ENCODE data around the gene KCNIP1.

The KCNIP1 gene

DNA sequence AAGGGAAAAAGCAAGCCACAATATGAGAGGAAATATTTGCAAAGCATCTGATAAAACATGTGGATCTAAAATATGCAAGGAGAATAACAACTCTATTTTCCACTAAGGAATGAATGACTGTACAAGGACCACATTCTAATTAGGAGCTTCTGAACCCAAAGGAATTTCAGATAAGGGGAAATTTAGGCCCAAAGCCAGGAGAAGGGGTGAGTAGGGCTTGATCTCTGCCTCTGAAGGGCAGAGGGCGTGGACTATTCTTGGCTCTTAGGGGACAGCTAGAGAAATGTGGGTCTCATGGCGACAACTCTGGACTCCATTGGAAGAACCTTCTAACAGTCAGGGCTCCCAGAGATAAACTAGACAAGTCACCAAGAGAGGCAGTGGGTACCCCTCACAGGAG lies 147.0 kb downstream of the KCNIP1 start:
- in situ Hi-C loops (cut with MboI; ENCODE audit: low pct_unique_long_range_greater_than_20kb, low sequenced_read_pairs), result no loop called here
- no peak for DNase-seq

DNA sequence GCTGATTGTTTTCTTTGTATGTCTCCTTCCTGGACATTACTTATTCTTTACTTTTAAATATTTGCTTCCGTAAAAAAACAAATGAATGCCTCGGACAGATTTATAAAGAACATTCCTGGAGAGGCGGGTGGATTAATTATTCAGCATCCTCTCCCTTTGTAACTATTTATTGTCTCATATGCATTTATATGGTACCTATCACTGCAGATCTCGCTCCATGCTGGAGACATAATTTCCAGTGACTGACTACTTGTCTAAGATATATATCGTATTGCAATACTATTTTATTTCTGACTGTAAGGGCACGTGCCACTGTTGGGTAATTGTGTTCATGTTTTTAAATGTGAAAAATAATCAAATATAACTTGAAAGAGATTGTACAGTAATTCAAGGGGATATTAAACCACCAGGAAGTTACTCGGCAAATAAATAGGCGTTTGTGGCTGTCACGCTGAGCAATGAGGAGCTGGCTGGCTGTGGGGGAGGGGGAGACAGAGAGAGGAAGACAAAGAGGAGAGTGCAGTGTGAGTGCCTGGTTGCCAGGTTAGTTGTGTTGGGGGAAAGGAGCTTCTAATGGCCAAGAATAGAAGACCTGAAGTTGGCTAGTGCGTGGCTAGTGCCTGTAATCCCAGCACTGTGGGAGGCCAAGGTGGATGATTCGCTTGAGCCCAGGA lies 147.9 kb downstream of the KCNIP1 start:
- no peak for DNase-seq
- in situ Hi-C loops (cut with MboI; ENCODE audit: low pct_unique_long_range_greater_than_20kb, low sequenced_read_pairs), result no loop called here

DNA sequence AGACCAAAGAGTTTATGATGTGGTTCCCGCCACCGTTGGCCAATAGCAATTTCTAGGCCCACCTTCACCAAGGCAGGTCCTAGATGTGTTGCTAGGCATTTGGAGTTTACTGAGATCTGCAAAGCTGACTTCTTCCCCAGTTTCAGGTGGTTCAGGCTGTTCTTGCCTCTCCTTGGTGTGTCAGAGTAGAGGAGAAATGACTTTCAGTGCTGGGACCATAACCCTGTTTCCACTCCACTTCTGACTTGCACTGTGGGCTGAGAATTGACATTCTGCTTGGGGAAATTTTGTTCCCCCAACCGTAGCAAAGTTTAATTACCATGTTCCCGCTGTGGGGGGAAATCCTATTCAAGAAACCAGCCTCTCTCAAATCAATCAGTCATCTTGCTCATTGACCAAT lies 151.7 kb downstream of the KCNIP1 start:
- DNase-seq, result no peak
- in situ Hi-C loops (cut with MboI; ENCODE audit: low pct_unique_long_range_greater_than_20kb, low sequenced_read_pairs), result no loop called here

DNA sequence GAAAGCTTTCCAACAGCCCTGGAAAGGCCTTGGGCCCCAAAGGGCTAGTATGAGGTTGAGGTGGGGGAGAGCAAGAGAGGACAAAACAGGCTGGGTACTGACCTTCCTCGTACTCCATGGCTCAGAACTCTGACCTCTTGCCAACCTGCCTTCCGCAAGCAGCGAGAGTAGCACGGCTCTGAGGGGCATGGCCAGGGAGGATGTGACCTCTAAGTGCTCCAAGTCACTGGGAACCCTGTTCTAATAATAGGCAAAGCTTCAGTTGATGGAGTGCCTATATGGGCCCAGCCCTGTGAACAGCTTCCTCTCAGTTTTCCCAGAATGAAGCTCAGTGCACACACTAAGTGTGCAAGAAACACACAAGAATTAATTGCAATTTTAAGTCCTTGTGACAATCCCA lies 152.1 kb downstream of the KCNIP1 start:
- DNase-seq, result no peak
- in situ Hi-C loops (cut with MboI; ENCODE audit: low pct_unique_long_range_greater_than_20kb, low sequenced_read_pairs), result no loop called here

DNA sequence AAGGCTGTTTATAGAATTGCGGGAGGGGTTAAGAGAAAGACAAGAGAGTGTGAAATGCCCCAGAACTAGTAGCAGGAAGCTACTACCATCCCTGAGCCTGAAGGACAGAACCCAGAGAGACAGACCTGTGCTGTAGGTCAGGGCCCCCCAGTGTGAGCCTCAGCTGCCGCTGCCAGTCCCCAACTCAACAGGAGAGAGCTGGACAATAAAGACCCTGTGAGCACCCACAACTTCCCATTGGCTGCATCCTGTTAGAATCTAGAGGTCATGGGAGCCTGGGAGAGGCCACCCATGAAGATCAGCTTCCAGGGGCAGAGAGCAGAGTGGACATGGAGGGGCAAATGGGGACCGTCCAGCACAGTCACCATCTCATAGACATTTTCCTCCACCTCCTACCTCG lies 152.5 kb downstream of the KCNIP1 start:
- in situ Hi-C loops (cut with MboI; ENCODE audit: low pct_unique_long_range_greater_than_20kb, low sequenced_read_pairs), result no loop called here
- DNase-seq, result no peak

DNA sequence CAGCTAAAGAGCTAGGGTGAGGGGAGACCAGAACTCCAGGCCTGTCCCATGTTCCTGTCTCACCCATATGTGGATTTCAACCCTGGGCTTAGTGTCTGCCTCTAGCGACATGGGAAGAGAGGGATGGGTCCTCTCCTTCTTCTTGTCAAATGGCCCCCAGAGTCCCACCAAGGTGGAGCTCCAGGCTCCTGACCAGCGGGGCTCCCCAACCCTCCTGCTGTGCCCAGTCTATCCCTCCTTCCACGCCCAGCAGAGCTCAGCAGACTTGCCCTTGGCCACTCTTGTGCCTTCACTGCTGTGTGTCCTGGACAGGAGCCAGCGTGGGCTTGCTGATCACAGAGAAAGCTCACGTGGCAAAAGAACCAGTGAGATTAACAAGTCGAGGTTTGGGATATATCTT lies 156.7 kb downstream of the KCNIP1 start:
- DNase-seq, result no peak
- in situ Hi-C loops (cut with MboI; ENCODE audit: low pct_unique_long_range_greater_than_20kb, low sequenced_read_pairs), result no loop called here

DNA sequence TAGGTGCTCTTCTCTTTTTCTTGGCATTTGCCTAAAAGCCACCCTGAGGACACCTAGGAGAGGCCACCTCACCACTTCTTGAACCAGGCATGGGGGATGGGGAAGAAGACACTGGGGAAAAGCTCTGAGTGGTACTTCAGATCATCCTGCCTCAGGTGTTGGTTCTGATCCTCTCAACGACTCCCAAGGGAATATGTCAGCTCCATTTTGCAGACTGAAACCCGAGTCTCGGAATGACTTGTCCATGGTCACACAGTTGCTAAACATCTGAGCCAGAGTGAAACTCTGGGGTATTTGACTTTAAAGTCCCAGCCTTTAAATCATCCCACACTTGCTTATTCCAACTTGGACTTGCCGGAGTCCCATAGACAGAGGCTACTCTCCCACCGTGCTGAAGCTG lies 159.1 kb downstream of the KCNIP1 start:
- in situ Hi-C loops (cut with MboI; ENCODE audit: low pct_unique_long_range_greater_than_20kb, low sequenced_read_pairs), result no loop called here
- DNase-seq, result no peak

DNA sequence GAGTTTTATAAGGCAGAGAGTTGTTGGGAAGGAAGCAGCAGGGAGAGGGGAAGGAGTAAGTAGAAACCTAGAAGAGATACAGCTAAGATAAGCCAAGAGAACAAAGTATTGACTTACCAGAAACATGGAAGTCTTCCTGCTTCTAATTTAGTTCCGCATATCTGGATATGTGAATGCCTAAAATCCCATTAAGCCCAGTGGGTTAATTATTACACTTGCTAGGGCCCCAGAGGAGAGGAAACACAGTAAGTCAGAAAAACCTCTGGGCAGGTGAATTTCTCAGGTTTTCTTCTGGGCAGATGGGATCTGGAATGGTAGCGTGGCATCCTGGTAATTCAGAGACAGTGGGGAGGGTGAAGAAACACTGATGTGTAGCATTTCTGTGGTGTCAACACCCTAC lies 175.0 kb downstream of the KCNIP1 start:
- no peak for DNase-seq
- in situ Hi-C loops (cut with MboI; ENCODE audit: low pct_unique_long_range_greater_than_20kb, low sequenced_read_pairs), result no loop called here

DNA sequence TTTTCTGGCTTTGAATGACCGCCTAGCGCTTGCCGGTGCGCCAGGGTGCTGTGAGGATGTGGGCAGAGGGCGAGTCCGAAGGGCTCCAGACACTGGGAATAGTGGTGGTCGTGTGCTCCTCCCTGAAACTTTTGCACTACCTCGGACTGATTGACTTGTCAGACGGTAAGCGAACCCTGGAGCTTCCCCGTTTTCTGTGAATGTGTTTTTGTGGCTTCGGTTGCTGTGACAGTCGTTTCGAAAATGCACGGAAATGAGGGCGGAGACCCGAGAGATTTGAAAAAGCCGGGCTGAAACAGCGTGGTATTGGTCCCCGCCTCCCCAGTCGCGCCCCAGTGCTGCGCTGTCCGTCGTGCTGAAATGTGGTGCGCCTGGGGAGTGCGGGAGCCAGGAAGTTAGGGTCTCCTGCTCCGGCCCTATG lies 177.2 kb downstream of the KCNIP1 start:
- peak; percentile 71 for DNase-seq
- in situ Hi-C loops (cut with MboI; ENCODE audit: low pct_unique_long_range_greater_than_20kb, low sequenced_read_pairs), result no loop called here

DNA sequence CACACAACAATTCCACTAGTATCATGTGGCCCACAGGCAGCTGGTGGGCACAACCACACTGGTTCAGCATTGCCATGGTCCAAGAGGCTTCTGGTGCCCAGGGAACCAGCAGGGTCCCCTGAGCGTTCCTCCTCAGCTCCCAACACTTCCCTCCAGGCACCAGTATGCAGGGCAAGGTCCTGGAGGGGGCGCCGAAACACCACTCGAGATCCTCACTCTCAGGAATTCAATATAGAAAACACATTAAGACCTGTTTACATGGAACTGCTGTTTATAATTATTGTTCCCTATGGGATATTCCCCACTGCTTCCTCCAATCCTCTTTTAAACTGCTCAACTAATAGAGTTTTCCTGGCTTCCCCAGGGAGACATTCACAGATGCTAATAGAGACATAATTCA lies 187.8 kb downstream of the KCNIP1 start:
- no peak for DNase-seq
- in situ Hi-C loops (cut with MboI; ENCODE audit: low pct_unique_long_range_greater_than_20kb, low sequenced_read_pairs), result no loop called here

DNA sequence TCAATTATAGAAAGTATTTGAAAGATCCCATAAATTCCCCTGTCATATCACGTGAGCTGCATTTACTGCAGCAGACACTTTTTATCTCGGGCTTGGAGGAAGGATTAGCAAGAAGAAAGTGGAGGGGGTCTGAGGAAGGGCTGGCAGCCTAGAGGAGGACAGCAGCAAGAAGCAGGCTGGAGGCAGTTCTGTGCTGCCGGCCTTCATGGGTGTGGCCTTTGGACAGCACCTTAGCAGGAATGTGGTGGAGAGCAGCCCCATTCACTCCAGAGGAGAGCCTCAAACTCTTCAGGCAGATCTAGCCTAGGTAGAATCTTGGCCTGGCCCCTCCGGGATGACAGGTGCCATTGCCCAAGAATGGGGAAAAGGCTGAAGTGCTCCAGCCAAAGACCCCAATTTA lies 189.9 kb downstream of the KCNIP1 start:
- no peak for DNase-seq
- in situ Hi-C loops (cut with MboI; ENCODE audit: low pct_unique_long_range_greater_than_20kb, low sequenced_read_pairs), result no loop called here

DNA sequence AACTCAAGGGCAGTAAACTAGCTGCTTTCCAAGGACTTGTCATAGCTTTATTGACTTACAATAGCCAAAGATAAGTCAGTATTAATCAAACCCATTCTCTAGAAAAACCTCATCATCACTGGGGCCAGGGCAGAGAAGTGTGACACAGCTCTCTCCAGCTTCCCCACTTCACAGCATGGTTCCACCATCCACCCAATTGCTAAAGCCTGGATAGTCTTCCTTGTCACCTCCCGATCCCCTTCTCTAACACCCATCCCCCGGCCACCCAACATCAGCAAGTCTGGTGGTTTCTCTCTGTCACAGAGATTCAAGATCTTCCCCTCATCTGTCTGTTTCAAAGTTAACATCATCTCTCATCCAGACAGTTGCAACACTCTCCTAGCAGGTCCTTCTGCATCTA lies 191.1 kb downstream of the KCNIP1 start:
- DNase-seq, result no peak
- in situ Hi-C loops (cut with MboI; ENCODE audit: low pct_unique_long_range_greater_than_20kb, low sequenced_read_pairs), result no loop called here

DNA sequence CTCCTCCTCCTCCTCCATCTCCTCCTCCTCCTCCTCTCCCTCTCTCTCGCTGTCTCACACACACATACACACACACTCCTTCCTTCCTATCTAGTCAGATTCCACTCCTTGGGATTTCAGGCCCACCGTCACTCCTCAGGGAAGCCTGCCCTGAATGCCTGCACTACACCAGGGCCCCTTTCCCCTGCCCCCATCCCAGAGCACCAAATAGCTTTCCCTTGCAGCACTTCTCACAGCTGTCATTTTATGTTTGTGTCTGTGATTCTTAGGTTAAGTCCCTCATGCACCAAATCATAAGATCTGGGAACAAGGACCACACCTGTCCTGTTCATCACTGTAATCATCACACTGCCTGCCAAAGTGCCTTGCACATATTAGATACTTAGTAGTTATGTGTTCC lies 193.2 kb downstream of the KCNIP1 start:
- in situ Hi-C loops (cut with MboI; ENCODE audit: low pct_unique_long_range_greater_than_20kb, low sequenced_read_pairs), result no loop called here
- no peak for DNase-seq

DNA sequence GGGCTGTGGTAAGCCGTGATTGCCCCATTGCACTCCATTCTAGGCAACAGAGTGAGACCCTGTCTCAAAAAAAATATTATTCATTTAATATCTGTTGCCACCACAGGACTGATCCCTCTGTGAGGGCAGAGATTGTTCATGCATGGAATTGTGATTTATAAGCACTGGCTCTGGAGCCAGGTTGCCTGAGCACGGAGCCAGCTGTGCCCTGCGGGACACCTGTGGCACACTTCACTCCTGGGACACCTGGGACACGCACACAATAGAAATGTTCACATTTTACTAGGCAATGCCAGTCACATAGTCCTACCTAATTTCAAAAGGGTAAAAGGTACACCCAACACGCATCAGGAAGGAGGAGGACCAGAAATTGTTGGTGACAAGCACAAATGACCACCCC lies 196.7 kb downstream of the KCNIP1 start:
- DNase-seq, result no peak
- in situ Hi-C loops (cut with MboI; ENCODE audit: low pct_unique_long_range_greater_than_20kb, low sequenced_read_pairs), result no loop called here

DNA sequence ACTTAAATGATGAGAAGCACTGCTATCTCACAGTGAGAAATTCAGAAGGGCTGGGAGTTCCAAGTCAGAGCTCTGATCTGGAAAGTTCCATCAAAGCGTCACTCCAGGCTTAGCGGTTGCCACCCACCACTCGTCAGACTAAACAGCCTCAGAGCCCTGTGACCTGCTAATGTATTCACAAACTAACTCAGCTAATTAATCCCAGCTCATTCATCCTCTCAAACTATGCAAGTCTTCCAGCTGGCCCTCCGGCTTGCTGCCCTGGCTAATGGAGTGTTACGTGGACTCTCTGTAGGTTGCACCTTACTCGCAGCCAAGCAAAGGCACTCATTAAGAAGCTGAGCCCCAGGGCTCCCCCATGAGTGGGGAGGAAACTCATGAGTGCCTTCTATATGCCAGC lies 197.5 kb downstream of the KCNIP1 start:
- DNase-seq, result no peak
- in situ Hi-C loops (cut with MboI; ENCODE audit: low pct_unique_long_range_greater_than_20kb, low sequenced_read_pairs), result no loop called here

DNA sequence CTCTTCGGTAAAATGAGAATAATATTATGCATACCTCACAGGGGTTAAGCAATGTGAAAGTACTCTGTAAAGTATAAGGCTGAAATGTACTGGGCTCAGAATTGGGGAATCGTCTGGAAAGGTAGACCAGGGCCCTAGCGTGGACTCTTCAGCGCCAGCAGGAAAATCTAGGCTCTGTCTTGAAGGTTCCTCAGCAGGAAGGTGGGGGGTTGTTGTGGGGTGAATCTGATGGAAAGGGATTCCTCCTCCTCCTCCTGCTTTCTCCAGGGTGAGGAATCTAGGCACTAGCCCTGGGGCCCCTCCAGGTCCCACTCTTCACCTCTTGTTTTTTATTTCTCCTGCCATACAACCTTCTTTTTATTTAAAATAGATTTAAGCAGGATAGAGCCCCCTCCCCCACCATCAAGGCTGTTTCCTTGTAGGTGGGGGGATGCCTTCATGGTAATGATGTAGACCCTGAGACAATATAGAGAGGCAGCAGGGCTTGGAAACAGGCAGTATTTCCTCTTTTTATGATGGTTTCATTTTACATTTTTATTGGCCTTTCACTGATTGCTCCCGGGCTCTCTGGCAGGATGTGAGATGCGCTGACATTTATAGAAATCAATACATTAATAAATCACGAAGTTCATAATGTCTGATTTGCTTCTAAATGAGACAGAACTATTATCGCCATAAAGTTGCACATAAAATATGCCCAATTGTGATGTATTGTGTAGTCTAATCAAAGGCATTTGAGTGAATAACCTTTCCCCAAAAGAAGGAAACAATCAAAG lies 200.8 kb downstream of the KCNIP1 start:
- DNase-seq, result no peak
- in situ Hi-C loops (cut with MboI; ENCODE audit: low pct_unique_long_range_greater_than_20kb, low sequenced_read_pairs), result no loop called here

DNA sequence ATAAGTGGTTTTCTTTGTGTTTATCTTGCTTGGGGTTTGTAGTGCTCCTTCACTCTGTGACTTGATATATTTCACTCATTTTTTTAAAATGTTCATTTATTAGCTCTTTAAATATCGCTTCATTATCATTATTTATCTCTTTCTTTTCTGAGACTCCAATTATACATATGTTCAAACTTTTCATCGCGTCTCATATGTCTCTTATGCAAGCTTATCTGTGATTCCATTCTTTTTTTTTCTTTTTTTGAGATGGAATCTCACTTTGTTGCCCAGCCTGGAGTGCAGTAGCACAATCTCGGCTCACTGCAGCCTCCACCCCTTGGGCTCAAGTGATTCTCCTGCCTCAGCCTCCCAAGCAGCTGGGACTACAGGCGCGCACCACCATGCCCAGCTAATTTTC lies 205.8 kb downstream of the KCNIP1 start:
- no peak for DNase-seq
- in situ Hi-C loops (cut with MboI; ENCODE audit: low pct_unique_long_range_greater_than_20kb, low sequenced_read_pairs), result no loop called here

DNA sequence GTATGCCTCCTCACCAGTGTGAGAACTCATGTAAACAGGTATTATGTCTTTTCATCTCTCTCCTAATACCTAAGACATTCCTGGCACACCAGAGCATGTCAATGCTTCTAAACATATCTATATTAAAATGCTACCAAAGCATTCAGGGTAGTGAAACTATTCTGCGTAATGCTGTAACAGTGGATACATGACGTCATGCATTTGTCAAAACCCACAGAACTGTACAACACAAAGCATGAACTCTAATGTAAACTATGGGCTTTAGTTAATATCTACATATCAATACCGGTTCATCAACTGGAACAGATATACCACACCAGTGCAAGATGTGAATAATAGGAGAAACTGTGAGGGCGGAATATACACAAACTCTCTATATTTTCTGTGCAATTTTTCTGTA lies 207.5 kb downstream of the KCNIP1 start:
- in situ Hi-C loops (cut with MboI; ENCODE audit: low pct_unique_long_range_greater_than_20kb, low sequenced_read_pairs), result no loop called here
- no peak for DNase-seq

DNA sequence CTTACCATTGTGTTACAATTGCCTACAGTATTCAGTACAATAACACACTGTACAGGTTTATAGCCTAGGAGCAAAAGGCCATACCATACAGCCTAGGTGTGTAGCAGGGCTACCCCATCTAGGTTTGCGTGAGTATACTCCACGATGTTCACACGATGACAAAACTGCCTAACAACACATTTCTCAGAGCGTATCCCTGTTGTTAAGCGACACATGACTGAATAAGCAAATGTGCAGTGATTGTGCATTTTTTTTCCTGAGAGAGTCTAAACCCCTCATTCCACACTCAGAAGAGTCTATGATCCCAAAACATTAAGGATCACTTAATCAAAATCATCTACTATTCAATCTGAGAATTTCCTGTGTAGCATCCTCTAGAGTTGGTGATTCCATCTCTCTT lies 211.3 kb downstream of the KCNIP1 start:
- in situ Hi-C loops (cut with MboI; ENCODE audit: low pct_unique_long_range_greater_than_20kb, low sequenced_read_pairs), result no loop called here
- DNase-seq, result no peak

DNA sequence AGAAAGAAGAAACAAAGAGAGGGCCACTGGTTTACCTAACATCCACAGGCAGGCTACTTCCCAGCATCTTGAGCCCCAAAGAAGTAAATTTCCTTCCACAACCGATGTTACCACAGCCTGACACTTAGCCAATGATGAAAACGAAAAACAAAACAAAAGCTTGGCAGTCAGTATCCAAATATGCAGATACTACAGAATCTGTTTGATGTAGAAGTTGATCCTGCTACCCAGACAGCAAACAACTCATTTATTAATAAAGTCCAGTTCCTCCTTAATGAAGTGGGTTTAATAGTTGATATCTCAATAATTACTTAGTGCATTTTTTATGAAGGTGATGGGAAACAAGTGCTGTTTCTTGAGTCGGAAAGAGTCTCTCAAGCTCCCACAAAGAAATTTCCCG lies 212.6 kb downstream of the KCNIP1 start:
- no peak for DNase-seq
- in situ Hi-C loops (cut with MboI; ENCODE audit: low pct_unique_long_range_greater_than_20kb, low sequenced_read_pairs), result no loop called here

DNA sequence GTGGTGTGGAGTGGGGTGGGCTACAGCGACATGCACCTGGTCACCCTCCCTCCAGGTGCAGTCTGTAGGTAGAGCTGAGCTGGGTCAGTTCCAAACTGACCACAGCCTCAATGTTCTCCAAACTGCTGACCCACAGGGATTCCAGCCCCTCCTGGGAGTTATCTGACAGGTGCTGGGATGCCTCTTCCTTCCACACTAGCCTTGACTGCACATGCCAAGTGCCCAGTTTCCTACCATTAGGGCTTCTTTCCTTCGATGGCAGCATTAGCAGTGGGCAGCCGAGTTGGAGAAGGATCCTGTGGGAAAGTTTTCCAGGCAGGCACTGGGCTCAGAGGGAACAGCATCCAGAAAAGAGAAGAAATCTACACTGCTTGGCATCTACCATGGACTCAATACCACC lies 215.7 kb downstream of the KCNIP1 start:
- in situ Hi-C loops (cut with MboI; ENCODE audit: low pct_unique_long_range_greater_than_20kb, low sequenced_read_pairs), result no loop called here
- no peak for DNase-seq
